ENCODE measurements around the gene HLA-B.

GRCh38 chr6:31353384-31353945, 3.5 kb downstream of the HLA-B start:
- no peak for TF ChIP-seq EZH2 (IDR thresholded peaks at IDR 0.05; ENCODE audit: low read depth, low read length, severe bottlenecking)
- no peak for TF ChIP-seq SIX5 (IDR thresholded peaks at IDR 0.05; ENCODE audit: low read depth, low read length)
- TF ChIP-seq CTCF (IDR thresholded peaks at IDR 0.05; ENCODE audit: control extremely low read depth in 1 of 3, insufficient read depth in 1 of 3, low read depth in 1 of 3, low read length in 3 of 3): no peak
- no peak for TF ChIP-seq USF2 (IDR thresholded peaks at IDR 0.05; ENCODE audit: low read length)
- TF ChIP-seq TAF1 (IDR thresholded peaks at IDR 0.05; ENCODE audit: low read depth, low read length): no peak
- TF ChIP-seq JUN (IDR thresholded peaks at IDR 0.05; ENCODE audit: low read depth, low read length): no peak
- TF ChIP-seq POLR2AphosphoS5 (IDR thresholded peaks at IDR 0.05; ENCODE audit: low read depth, low read length): no peak
- TF ChIP-seq JUND (IDR thresholded peaks at IDR 0.05; ENCODE audit: low read length): no peak
- no peak for TF ChIP-seq KDM5A (IDR thresholded peaks at IDR 0.05; ENCODE audit: low read length)
- TF ChIP-seq TCF12 (IDR thresholded peaks at IDR 0.05; ENCODE audit: low read depth, low read length): no peak
- no peak for TF ChIP-seq POLR2A (IDR thresholded peaks at IDR 0.05; ENCODE audit: control extremely low read depth in 1 of 2, low read depth in 2 of 2, low read length in 2 of 2)
- no peak for TF ChIP-seq GABPA (IDR thresholded peaks at IDR 0.05; ENCODE audit: borderline replicate concordance, insufficient read depth, low read length)
- no peak for TF ChIP-seq KDM1A (IDR thresholded peaks at IDR 0.05; ENCODE audit: borderline replicate concordance, low read length)
- TF ChIP-seq MAX (IDR thresholded peaks at IDR 0.05): no peak
